IMR-90 (cell line): ENCODE data around the gene GRM8. TPM values are rescaled to one million over a fixed set of nuclear protein-coding genes. Genes with fewer than 3 reads are reported as not detected.

Experiments used
- ATAC-seq: fragments of 200-7000 bp; cut with Tn5 transposase; 2 replicates; pipeline ENCODE4 v1.9.1; 2020; ENCODE audit warnings: low read depth, mild to moderate bottlenecking, moderate library complexity
- BruUV-seq: library from RNA; stranded (reverse); fragments of 400-500 nt; replicated peaks from 2 replicates; lab custom pipeline; 2021; lab: Mats Ljungman, UMichigan
- CTCF ChIA-PET: fragments of 300-600 bp; formaldehyde crosslinking; extraction: SDS; loops from one replicate; lab custom pipeline; 2021; ENCODE audit warnings: antibody characterized with exemption; lab: Yijun Ruan, JAX
- POLR2A ChIA-PET: fragments of 300-600 bp; sonication (Branson Sonifier 250); formaldehyde crosslinking; loops from one replicate; lab custom pipeline; 2022; ENCODE audit warnings: antibody characterized with exemption; ENCODE audit not compliant: unreplicated experiment; lab: Charles Lee
- DNase-seq: peaks from one replicate; pipeline ENCODE4 v3.0.0; 2013
- H2AFZ ChIP-seq: replicated peaks from 2 replicates; pipeline ENCODE3; 2013; ENCODE audit warnings: low read length, mild to moderate bottlenecking; ENCODE audit not compliant: poor library complexity
- H2AK5ac ChIP-seq: 2 replicates; pipeline ENCODE4 v1.6.1; 2013; ENCODE audit warnings: low read depth, low read length, inconsistent platforms
- H2AK9ac ChIP-seq: replicated peaks from 2 replicates; pipeline ENCODE3; 2013; ENCODE audit warnings: mild to moderate bottlenecking, low read depth, low read length, moderate library complexity; ENCODE audit not compliant: poor library complexity
- H2BK120ac ChIP-seq: 2 replicates; pipeline ENCODE4 v1.6.1; 2013; ENCODE audit warnings: low read depth, low read length, inconsistent platforms
- H2BK15ac ChIP-seq: 3 replicates; pipeline ENCODE4 v1.6.1; 2013; ENCODE audit warnings: low read depth, low read length, inconsistent platforms
- H2BK20ac ChIP-seq: 2 replicates; pipeline ENCODE4 v1.6.1; 2013; ENCODE audit warnings: low read depth, mild to moderate bottlenecking, inconsistent platforms, low read length, moderate library complexity
- H2BK5ac ChIP-seq: 2 replicates; pipeline ENCODE4 v1.6.1; 2013; ENCODE audit warnings: mild to moderate bottlenecking, low read depth, low read length, inconsistent platforms; ENCODE audit not compliant: poor library complexity, severe bottlenecking
- H3K14ac ChIP-seq: replicated peaks from 2 replicates; pipeline ENCODE4 v1.6.1; 2013; ENCODE audit warnings: low read depth, low read length, inconsistent platforms
- H3K18ac ChIP-seq: 2 replicates; pipeline ENCODE4 v1.6.1; 2013; ENCODE audit warnings: low read depth, low read length, control low read depth
- H3K23ac ChIP-seq: 2 replicates; pipeline ENCODE4 v1.6.1; 2013; ENCODE audit warnings: low read depth, low read length, inconsistent platforms
- H3K27ac ChIP-seq: 2 replicates; pipeline ENCODE4 v1.5.1; 2013; ENCODE audit warnings: mild to moderate bottlenecking, control low read depth, low read length; ENCODE audit not compliant: insufficient read depth
- H3K27me3 ChIP-seq: 2 replicates; pipeline ENCODE4 v1.6.1; 2013; ENCODE audit warnings: low read length; ENCODE audit not compliant: control insufficient read depth, insufficient read depth
- H3K36me3 ChIP-seq: 2 replicates; pipeline ENCODE4 v1.6.1; 2013; ENCODE audit warnings: low read length, mixed read lengths; ENCODE audit not compliant: control insufficient read depth, insufficient read depth
- H3K4ac ChIP-seq: 2 replicates; pipeline ENCODE4 v1.6.1; 2013; ENCODE audit warnings: low read depth, low read length, inconsistent platforms
- H3K4me1 ChIP-seq: 2 replicates; pipeline ENCODE4 v1.6.1; 2013; ENCODE audit warnings: low read length, mixed read lengths; ENCODE audit not compliant: control insufficient read depth, insufficient read depth
- H3K4me2 ChIP-seq: 2 replicates; pipeline ENCODE4 v1.6.1; 2013; ENCODE audit warnings: low read depth, mild to moderate bottlenecking, control low read depth, low read length, moderate library complexity
- H3K4me3 ChIP-seq: 2 replicates; pipeline ENCODE4 v1.5.1; 2013; ENCODE audit warnings: low read depth, mild to moderate bottlenecking, control low read depth, low read length, moderate library complexity; ENCODE audit not compliant: insufficient read depth
- H3K56ac ChIP-seq: 2 replicates; pipeline ENCODE4 v1.6.1; 2013; ENCODE audit warnings: low read length, inconsistent platforms; ENCODE audit not compliant: insufficient read depth; ENCODE audit errors: extremely low read depth
- H3K79me1 ChIP-seq, 2 experiments: 2 replicates each; pipeline ENCODE4 v1.6.1; 2013; ENCODE audit warnings: low read length in 2 of 2, inconsistent platforms in 1 of 2, low read depth in 1 of 2
- H3K9ac ChIP-seq: 2 replicates; pipeline ENCODE4 v1.6.1; 2013; ENCODE audit warnings: low read depth, low read length, control low read depth
- H3K9me1 ChIP-seq: 2 replicates; pipeline ENCODE4 v1.6.1; 2013; ENCODE audit warnings: low read length, inconsistent platforms; ENCODE audit not compliant: insufficient read depth
- H3K9me3 ChIP-seq: 2 replicates; pipeline ENCODE4 v1.6.1; 2013; ENCODE audit warnings: low read length; ENCODE audit not compliant: control insufficient read depth, insufficient read depth
- H4K20me1 ChIP-seq: 2 replicates; pipeline ENCODE4 v1.6.1; 2013; ENCODE audit warnings: low read length, inconsistent platforms; ENCODE audit not compliant: insufficient read depth
- H4K5ac ChIP-seq: 2 replicates; pipeline ENCODE4 v1.6.1; 2013; ENCODE audit warnings: mild to moderate bottlenecking, low read depth, low read length, control low read depth
- H4K8ac ChIP-seq, 2 experiments: 2 replicates each; pipeline ENCODE4 v1.6.1; 2013; ENCODE audit warnings: low read depth in 2 of 2, low read length in 2 of 2, control low read depth in 1 of 2, inconsistent platforms in 1 of 2
- H4K91ac ChIP-seq: 2 replicates; pipeline ENCODE4 v1.6.1; 2013; ENCODE audit warnings: low read depth, low read length, inconsistent platforms; ENCODE audit not compliant: insufficient read depth
- BHLHE40 ChIP-seq: fragments of 150-350 bp; IDR thresholded peaks from 2 replicates; pipeline ENCODE4 v1.6.1; 2016; ENCODE audit warnings: mild to moderate bottlenecking, low read depth, low read length
- CEBPB ChIP-seq: IDR thresholded peaks from 2 replicates; pipeline ENCODE4 v1.6.1; 2012; ENCODE audit warnings: low read depth, low read length, improper control_type of control experiment
- CHD1 ChIP-seq: IDR thresholded peaks from 2 replicates; pipeline ENCODE4 v1.6.1; 2012; ENCODE audit warnings: low read depth, low read length, improper control_type of control experiment
- CTCF ChIP-seq: conservative IDR thresholded peaks from 2 replicates; pipeline ENCODE4 v1.5.1; 2012; ENCODE audit warnings: mild to moderate bottlenecking, low read depth, low read length, improper control_type of control experiment
- FOS ChIP-seq: fragments of 150-350 bp; IDR thresholded peaks from 2 replicates; pipeline ENCODE4 v1.6.1; 2016; ENCODE audit warnings: low read depth, low read length
- MAFK ChIP-seq: IDR thresholded peaks from 2 replicates; pipeline ENCODE4 v1.6.1; 2012; ENCODE audit warnings: low read depth, low read length, improper control_type of control experiment
- MAZ ChIP-seq: IDR thresholded peaks from 2 replicates; pipeline ENCODE4 v1.6.1; 2012; ENCODE audit warnings: low read depth, mild to moderate bottlenecking, low read length, improper control_type of control experiment, moderate library complexity, borderline replicate concordance
- MXI1 ChIP-seq: IDR thresholded peaks from 2 replicates; pipeline ENCODE4 v1.6.1; 2012; ENCODE audit warnings: low read depth, mild to moderate bottlenecking, low read length, moderate library complexity, borderline replicate concordance
- NFE2L2 ChIP-seq: fragments of 150-350 bp; IDR thresholded peaks from 2 replicates; pipeline ENCODE4 v1.6.1; 2016; ENCODE audit warnings: low read depth, mild to moderate bottlenecking, low read length
- POLR2A ChIP-seq: IDR thresholded peaks from 2 replicates; pipeline ENCODE4 v1.6.1; 2012; ENCODE audit warnings: mild to moderate bottlenecking, low read depth, low read length
- RAD21 ChIP-seq: IDR thresholded peaks from 2 replicates; pipeline ENCODE4 v1.6.1; 2012; ENCODE audit warnings: low read length, improper control_type of control experiment
- RCOR1 ChIP-seq: IDR thresholded peaks from 2 replicates; pipeline ENCODE4 v1.6.1; 2012; ENCODE audit warnings: mild to moderate bottlenecking, low read length, improper control_type of control experiment; ENCODE audit not compliant: insufficient replicate concordance
- RFX5 ChIP-seq: IDR thresholded peaks from 2 replicates; pipeline ENCODE4 v1.8.0; 2012; ENCODE audit warnings: low read depth, mild to moderate bottlenecking, low read length, moderate library complexity
- SMC3 ChIP-seq: fragments of 150-350 bp; IDR thresholded peaks from 2 replicates; pipeline ENCODE4 v1.6.1; 2016; ENCODE audit warnings: low read depth, mild to moderate bottlenecking, antibody characterized with exemption, low read length, moderate library complexity
- dilution Hi-C: fragments of 300-500 bp; cut with HindIII; formaldehyde crosslinking; loops from one replicate; pipeline ENCODE4 v1.14.3; 2018; ENCODE audit warnings: low sequenced_read_pairs; ENCODE audit not compliant: unreplicated experiment
- in situ Hi-C: fragments of 300-500 bp; cut with MboI; formaldehyde crosslinking; loops from 3 replicates; pipeline ENCODE4 v1.14.3; 2019; ENCODE audit warnings: low sequenced_read_pairs, inconsistent platforms, mixed read lengths
- intact Hi-C: fragments of 100-400 bp; cut with micrococcal nuclease; formaldehyde crosslinking; loops from 2 replicates; pipeline ENCODE4 v1.10.0; 2022
- polyA plus RNA-seq, 3 experiments: library from polyadenylated mRNA; depleted of rRNA; stranded (reverse); fragments of >200 nt; gene quantifications; 2 replicates each; pipeline ENCODE4 v1.2.3, GENCODE V29; 2012; ENCODE audit warnings: low replicate concordance in 1 of 3
- total RNA-seq: library from RNA; depleted of rRNA; stranded (reverse); fragments of >200 nt; gene quantifications from 2 replicates; pipeline ENCODE4 v1.2.3, GENCODE V29; 2012
- TF ChIP-seq, protein P1 (sequence below): fragments of 150-350 bp; IDR thresholded peaks from 2 replicates; pipeline ENCODE4 v1.6.1; 2017; ENCODE audit warnings: mild to moderate bottlenecking, antibody characterized with exemption, low read length, low read depth
- TF ChIP-seq, protein P2 (sequence below): fragments of 150-350 bp; IDR thresholded peaks from 2 replicates; pipeline ENCODE4 v1.6.1; 2016; ENCODE audit warnings: low read depth, mild to moderate bottlenecking, low read length, moderate library complexity, borderline replicate concordance

Gene GRM8
- total and polyA plus RNA-seq, 2 of the 4 experiments (the other 2 are of a cell fraction) = not detected

GRCh38 chr7:126845331-126845730, 407.4 kb downstream of the GRM8 start:
- no peak overlapping the region for H3K9ac ChIP-seq
- H3K36me3 ChIP-seq = no peaks in the 10 kb centered on the region
- no peak overlapping the region for H3K23ac ChIP-seq
- no peak overlapping the region for H2BK15ac ChIP-seq
- no peak overlapping the region for H2BK120ac ChIP-seq
- no peak overlapping the region for H3K4me2 ChIP-seq
- H3K27me3 ChIP-seq = no peaks in the 10 kb centered on the region
- H3K4ac ChIP-seq = no peak overlapping the region
- no peak overlapping the region for H2BK5ac ChIP-seq
- H3K9me3 ChIP-seq = peaks cover 9% of the 10 kb centered on the region
- ChIA-PET CTCF (no interaction called here), POLR2A (no interaction called here)
- H2AK5ac ChIP-seq = no peak overlapping the region
- no peak for DNase-seq
- H4K8ac ChIP-seq = no peak overlapping the region
- in situ Hi-C loops (no loop called here), dilution Hi-C loops (no loop called here), intact Hi-C loops (no loop called here)
- H2AFZ ChIP-seq = no peak overlapping the region
- H3K18ac ChIP-seq = no peak overlapping the region
- TF ChIP-seq RCOR1 (no peak), FOS (no peak), CHD1 (no peak), MXI1 (no peak), MAFK (no peak), RAD21 (no peak), POLR2A (no peak), CEBPB (no peak), RFX5 (no peak), NFE2L2 (no peak), BHLHE40 (no peak), MAZ (no peak), SMC3 (no peak), CTCF (no peak)
- TF ChIP-seq, protein P1, sequence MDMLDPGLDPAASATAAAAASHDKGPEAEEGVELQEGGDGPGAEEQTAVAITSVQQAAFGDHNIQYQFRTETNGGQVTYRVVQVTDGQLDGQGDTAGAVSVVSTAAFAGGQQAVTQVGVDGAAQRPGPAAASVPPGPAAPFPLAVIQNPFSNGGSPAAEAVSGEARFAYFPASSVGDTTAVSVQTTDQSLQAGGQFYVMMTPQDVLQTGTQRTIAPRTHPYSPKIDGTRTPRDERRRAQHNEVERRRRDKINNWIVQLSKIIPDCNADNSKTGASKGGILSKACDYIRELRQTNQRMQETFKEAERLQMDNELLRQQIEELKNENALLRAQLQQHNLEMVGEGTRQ = no peak
- TF ChIP-seq, protein P2, sequence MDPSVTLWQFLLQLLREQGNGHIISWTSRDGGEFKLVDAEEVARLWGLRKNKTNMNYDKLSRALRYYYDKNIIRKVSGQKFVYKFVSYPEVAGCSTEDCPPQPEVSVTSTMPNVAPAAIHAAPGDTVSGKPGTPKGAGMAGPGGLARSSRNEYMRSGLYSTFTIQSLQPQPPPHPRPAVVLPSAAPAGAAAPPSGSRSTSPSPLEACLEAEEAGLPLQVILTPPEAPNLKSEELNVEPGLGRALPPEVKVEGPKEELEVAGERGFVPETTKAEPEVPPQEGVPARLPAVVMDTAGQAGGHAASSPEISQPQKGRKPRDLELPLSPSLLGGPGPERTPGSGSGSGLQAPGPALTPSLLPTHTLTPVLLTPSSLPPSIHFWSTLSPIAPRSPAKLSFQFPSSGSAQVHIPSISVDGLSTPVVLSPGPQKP = no peak
- no peak overlapping the region for H3K4me3 ChIP-seq
- ATAC-seq = no peak
- no peak overlapping the region for H2BK20ac ChIP-seq
- no peak overlapping the region for H3K56ac ChIP-seq
- no peak overlapping the region for H2AK9ac ChIP-seq
- no peak overlapping the region for H3K27ac ChIP-seq
- no peak overlapping the region for H4K5ac ChIP-seq
- no peak overlapping the region for H3K14ac ChIP-seq
- no TSS peak for BruUV-seq
- H3K79me1 ChIP-seq = no peaks in the 10 kb centered on the region
- no peaks in the 10 kb centered on the region for H3K9me1 ChIP-seq
- no peaks in the 10 kb centered on the region for H3K4me1 ChIP-seq
- no peaks in the 10 kb centered on the region for H4K20me1 ChIP-seq
- H4K91ac ChIP-seq = no peak overlapping the region
